Measurements from ENCODE around the gene NCAPD3. TPM values are rescaled to one million over a fixed set of nuclear protein-coding genes. Genes with fewer than 3 reads are reported as not detected.
"Not testable (repeated sequence)": the region's sequence is repeated elsewhere in the genome, so short reads cannot be mapped to it uniquely, and the experiment has no call there.

Gene NCAPD3
- total RNA-seq, 2 experiments from 2014 or later, result 125 to 136 TPM

DNA sequence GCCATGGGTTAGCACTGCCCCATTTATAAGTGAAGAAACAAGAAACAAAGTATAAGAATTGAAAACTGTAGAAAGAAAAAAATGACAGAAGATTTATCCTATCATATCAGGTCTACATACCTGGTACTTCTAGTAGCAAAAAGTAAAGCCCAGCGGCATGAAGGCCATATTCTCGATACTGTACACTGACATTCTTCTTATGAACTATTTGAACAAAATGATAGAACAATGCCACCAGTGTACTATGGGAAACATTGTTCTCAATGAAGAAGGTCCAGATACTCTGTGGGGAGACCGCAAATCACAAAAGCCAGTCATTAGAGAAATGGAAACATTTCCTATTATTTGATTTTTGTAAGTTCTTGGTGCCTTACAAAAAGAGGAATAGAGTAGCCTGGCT, 7.0 kb downstream of the NCAPD3 start:
- ATAC-seq (no peak), DNase-seq (no peak)
- CTCF ChIA-PET, result no interaction called here
- Mint-ChIP-seq H3K36me3 (ENCODE audit: low read depth) (peaks cover 67% of the 10 kb centered on the region), H3K4me3 (no peak overlapping the region), H3K27me3 (ENCODE audit: low read depth) (no peaks in the 10 kb centered on the region), H3K9me3 (ENCODE audit: insufficient read depth) (no peaks in the 10 kb centered on the region), H3K27ac (no peak overlapping the region), H3K4me1 (ENCODE audit: low read depth) (peaks cover 54% of the 10 kb centered on the region)
- POLR2A ChIA-PET, result no interaction called here

DNA sequence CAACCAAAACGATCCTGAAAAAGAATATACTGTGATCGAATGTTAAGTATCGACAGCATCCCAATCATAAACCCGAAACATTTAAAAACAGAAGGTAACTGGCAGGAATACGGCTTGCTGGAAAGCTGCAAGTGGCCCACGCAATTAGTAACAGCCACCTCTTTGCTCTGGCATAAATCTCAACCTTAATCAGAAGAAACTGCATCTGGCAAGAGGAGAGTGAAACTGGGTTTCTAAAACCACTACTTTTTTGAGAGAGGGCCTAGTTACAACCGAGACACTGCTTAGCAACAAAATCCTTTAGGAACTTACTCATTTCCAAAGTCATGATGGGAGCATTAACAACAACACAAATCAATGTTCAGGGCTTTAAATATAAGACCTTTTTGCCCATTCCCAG, 7.9 kb downstream of the NCAPD3 start:
- no peak overlapping the region for H3K4me3 Mint-ChIP-seq
- no peak for DNase-seq
- H3K36me3 Mint-ChIP-seq (ENCODE audit: low read depth), result peaks cover 75% of the 10 kb centered on the region
- no peaks in the 10 kb centered on the region for H3K9me3 Mint-ChIP-seq (ENCODE audit: insufficient read depth)
- ATAC-seq, result no peak
- H3K4me1 Mint-ChIP-seq (ENCODE audit: low read depth), result peaks cover 54% of the 10 kb centered on the region
- H3K27ac Mint-ChIP-seq, result no peak overlapping the region
- ChIA-PET POLR2A (no interaction called here), CTCF (no interaction called here)
- no peaks in the 10 kb centered on the region for H3K27me3 Mint-ChIP-seq (ENCODE audit: low read depth)

DNA sequence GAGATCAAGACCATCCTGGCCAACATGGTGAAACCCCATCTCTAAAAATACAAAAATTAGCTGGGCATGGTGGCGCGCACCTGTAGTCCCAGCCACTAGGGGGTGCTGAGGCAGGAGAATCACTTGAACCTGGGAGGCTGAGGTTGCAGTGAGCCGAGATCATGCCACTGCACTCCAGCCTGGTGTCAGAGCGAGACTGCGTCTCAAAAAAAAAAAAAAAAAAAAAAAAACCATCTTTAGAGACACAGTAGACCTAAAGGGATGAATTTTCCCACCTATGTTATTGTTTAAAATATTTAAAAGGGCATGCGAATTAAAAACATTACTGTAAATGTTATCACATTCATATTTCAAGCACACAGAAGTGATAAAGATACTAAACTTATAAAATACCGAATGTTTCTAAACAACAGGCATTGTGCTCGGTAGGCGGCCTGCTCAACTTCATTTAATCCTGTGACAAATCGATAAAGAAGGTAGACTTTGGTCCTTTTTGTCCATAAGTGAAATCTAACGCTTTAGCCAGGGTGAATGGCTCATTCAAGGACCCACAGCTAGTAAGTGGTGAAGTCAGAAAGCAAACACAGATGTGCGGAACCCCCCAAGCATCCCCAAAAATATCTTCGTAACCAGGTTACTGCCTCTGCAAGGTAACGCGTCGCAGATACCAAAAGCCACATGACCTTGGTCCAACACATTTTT, 16.1 kb downstream of the NCAPD3 start:
- H3K9me3 Mint-ChIP-seq (ENCODE audit: insufficient read depth), result no peaks in the 10 kb centered on the region
- no peaks in the 10 kb centered on the region for H3K27me3 Mint-ChIP-seq (ENCODE audit: low read depth)
- H3K27ac Mint-ChIP-seq, result no peak overlapping the region
- ChIA-PET POLR2A (interaction anchor here (0.7 to 1.1 kb wide), 2 partner anchors 12 to 17 kb away, joined by 3 read pairs; partner anchors contain the start of genes NCAPD3 and VPS26B), CTCF (interaction anchor here (0.6 to 2.5 kb wide), 24 partner anchors 10 to 108 kb away, joined by 3 to 17 read pairs (median 4); partner anchors contain the start of genes GLB1L3, NCAPD3 and VPS26B)
- H3K36me3 Mint-ChIP-seq (ENCODE audit: low read depth), result peaks cover 71% of the 10 kb centered on the region
- ATAC-seq (peak; percentile 44), DNase-seq (peak; percentile 78)
- H3K4me3 Mint-ChIP-seq, result no peak overlapping the region
- H3K4me1 Mint-ChIP-seq (ENCODE audit: low read depth), result peaks cover 14% of the 10 kb centered on the region

DNA sequence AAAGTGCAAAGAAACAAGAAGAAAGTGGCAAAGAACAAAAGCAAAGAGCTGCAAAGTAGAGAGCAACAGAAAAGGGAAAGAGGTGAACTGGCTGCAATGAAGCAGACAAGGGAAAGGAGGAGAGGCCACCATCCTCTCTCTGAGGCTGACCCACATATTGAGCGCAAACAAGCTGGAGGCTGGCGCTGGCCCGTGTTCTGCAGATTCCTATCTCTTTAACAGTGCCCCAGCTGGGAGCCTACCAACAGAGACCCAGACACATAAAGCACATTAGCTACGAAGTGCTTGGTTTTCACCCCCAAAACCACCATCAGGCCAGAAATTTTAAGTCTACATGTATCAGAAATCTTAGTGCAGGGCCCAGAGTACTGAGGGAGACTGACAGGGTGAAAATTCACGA, 17.6 kb downstream of the NCAPD3 start:
- Mint-ChIP-seq H3K9me3 (ENCODE audit: insufficient read depth) (no peaks in the 10 kb centered on the region), H3K27ac (no peak overlapping the region), H3K36me3 (ENCODE audit: low read depth) (peaks cover 72% of the 10 kb centered on the region), H3K4me3 (no peak overlapping the region), H3K4me1 (ENCODE audit: low read depth) (peaks cover 8% of the 10 kb centered on the region), H3K27me3 (ENCODE audit: low read depth) (no peaks in the 10 kb centered on the region)
- DNase-seq (no peak), ATAC-seq (no peak)
- ChIA-PET CTCF (interaction anchor here (0.7 to 0.9 kb wide), 2 partner anchors 121 to 156 kb away, joined by 3 read pairs; no protein-coding TSS in a partner anchor), POLR2A (interaction anchor here (1.6 kb wide), 1 partner anchor 19 kb away, joined by 4 read pairs; the partner anchor contains the start of gene VPS26B)

DNA sequence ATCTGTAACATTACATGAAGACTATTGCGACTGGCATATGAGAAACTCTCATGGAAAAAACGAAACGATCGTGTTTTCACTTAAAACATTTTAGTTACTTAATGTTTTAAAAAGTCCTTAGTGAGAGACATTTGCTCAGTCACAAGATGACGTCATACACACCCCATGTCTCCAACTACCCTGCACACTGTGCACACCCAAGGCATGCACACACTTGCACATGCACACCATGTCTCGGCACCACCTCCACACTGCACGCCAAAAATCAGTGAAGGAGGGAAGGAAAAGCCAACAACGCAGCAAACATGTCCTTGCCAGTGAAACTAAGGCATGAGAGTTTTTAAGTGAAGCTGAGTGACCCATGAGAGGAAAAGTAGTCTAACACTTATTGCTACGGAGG, 18.0 kb downstream of the NCAPD3 start:
- ChIA-PET POLR2A (interaction anchor here (1.6 kb wide), 1 partner anchor 19 kb away, joined by 4 read pairs; the partner anchor contains the start of gene VPS26B), CTCF (interaction anchor here (0.7 to 0.9 kb wide), 2 partner anchors 121 to 156 kb away, joined by 3 read pairs; no protein-coding TSS in a partner anchor)
- Mint-ChIP-seq H3K36me3 (ENCODE audit: low read depth) (peaks cover 70% of the 10 kb centered on the region), H3K27me3 (ENCODE audit: low read depth) (no peaks in the 10 kb centered on the region), H3K27ac (no peak overlapping the region), H3K4me1 (ENCODE audit: low read depth) (peaks cover 4% of the 10 kb centered on the region), H3K9me3 (ENCODE audit: insufficient read depth) (no peaks in the 10 kb centered on the region), H3K4me3 (no peak overlapping the region)
- DNase-seq (no peak), ATAC-seq (no peak)

DNA sequence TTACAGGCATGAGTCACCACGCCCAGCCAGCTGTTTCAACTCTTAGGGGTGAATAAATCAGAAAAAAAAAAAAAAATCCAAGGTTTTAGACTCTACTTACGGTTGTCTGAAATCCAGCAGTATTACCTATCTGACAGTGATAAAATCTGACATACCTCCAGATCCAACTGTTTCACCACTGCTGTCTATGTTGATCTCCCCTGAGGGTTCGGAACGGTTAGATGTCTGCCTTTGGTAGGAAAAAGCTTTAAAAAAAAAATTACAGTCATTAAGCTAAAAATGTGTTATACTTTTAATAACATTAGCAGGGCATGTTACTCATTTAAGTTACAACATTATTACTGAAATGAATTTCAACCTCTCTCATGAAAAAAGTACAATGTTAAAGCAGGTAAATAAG, 21.1 kb downstream of the NCAPD3 start:
- DNase-seq, result no peak
- Mint-ChIP-seq H3K36me3 (ENCODE audit: low read depth) (peaks cover 71% of the 10 kb centered on the region), H3K27me3 (ENCODE audit: low read depth) (no peaks in the 10 kb centered on the region), H3K27ac (no peak overlapping the region), H3K4me1 (ENCODE audit: low read depth) (peaks cover 4% of the 10 kb centered on the region), H3K9me3 (ENCODE audit: insufficient read depth) (no peaks in the 10 kb centered on the region), H3K4me3 (no peak overlapping the region)
- ChIA-PET CTCF (interaction anchor here (1.5 to 1.8 kb wide), 2 partner anchors 59 to 67 kb away, joined by 3 to 4 read pairs; no protein-coding TSS in a partner anchor), POLR2A (no interaction called here)
- ATAC-seq, result no peak

DNA sequence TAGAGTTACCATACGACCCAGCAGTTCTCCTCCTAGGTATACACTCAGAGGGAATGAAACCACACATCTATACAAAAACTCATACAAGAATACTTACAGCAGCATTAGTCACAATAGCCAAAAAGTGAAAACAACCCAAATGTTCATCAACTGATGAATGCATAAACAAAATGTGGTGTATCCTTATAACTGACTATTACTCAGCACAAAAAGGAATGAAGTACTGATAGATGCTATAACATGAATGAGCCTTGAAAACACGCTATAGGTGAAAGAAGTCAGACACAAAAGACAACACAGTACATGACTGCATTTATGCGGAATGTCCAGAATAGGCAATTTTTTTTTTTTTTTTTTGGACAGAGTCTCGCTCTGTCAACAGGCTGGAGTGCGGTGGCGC, 23.1 kb downstream of the NCAPD3 start:
- Mint-ChIP-seq H3K27me3 (ENCODE audit: low read depth) (no peaks in the 10 kb centered on the region), H3K4me1 (ENCODE audit: low read depth) (peaks cover 4% of the 10 kb centered on the region), H3K36me3 (ENCODE audit: low read depth) (peaks cover 72% of the 10 kb centered on the region), H3K27ac (no peak overlapping the region), H3K9me3 (ENCODE audit: insufficient read depth) (no peaks in the 10 kb centered on the region), H3K4me3 (no peak overlapping the region)
- ATAC-seq (no peak), DNase-seq (no peak)
- POLR2A ChIA-PET, result no interaction called here
- CTCF ChIA-PET, result no interaction called here

DNA sequence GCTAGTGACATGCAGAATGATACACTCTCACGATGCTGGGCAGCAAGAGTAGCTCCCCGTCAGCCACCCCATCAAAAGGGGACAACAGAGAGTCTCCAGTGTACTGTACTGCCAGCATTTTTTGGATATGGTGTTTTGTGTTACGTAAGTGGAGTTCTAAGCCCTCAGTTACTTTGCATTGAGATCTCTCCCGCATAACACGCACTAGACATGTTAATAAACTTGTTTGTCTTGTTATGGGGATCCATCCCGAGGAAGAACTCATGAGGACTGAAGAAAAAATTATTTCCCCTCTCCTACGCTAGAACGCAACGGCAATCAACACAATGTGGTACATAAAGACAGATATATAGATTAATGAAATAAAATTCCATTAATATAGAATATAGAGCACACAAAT, 24.2 kb downstream of the NCAPD3 start:
- POLR2A ChIA-PET, result interaction anchor here (0.8 to 1.1 kb wide), 2 partner anchors 12 to 25 kb away, joined by 3 read pairs; partner anchors contain the start of genes NCAPD3 and VPS26B
- ATAC-seq, result no peak
- CTCF ChIA-PET, result no interaction called here
- Mint-ChIP-seq H3K27ac (no peak overlapping the region), H3K4me1 (ENCODE audit: low read depth) (peaks cover 4% of the 10 kb centered on the region), H3K9me3 (ENCODE audit: insufficient read depth) (no peaks in the 10 kb centered on the region), H3K27me3 (ENCODE audit: low read depth) (no peaks in the 10 kb centered on the region), H3K4me3 (no peak overlapping the region), H3K36me3 (ENCODE audit: low read depth) (peaks cover 69% of the 10 kb centered on the region)
- DNase-seq, result no peak

DNA sequence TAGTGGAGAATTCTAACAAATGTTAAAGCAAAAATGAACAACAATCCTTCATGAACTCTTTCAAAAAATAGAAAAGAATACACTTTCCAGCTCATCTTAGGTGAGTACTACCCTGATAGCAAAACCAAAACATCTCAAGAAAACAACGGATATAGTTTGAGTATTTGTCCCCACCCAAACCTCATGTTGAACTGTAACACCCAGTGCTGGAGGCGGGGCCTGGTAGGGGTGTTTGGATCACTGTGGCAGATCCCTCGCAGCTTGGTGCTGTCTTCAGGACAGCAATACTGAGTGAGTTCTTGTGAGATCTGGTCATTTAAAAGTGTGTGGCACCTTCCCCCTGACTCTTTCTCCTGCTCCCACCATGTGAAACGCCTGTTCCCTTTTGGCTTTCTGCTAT, 27.0 kb downstream of the NCAPD3 start:
- Mint-ChIP-seq H3K27me3 (ENCODE audit: low read depth) (no peaks in the 10 kb centered on the region), H3K4me3 (no peak overlapping the region), H3K36me3 (ENCODE audit: low read depth) (peaks cover 70% of the 10 kb centered on the region), H3K27ac (peak overlapping the region; percentile 31), H3K9me3 (ENCODE audit: insufficient read depth) (no peaks in the 10 kb centered on the region), H3K4me1 (ENCODE audit: low read depth) (peaks cover 4% of the 10 kb centered on the region)
- DNase-seq (no peak), ATAC-seq (no peak)
- CTCF ChIA-PET, result interaction anchor here (2.5 kb wide), 1 partner anchor 12 kb away, joined by 8 read pairs; no protein-coding TSS in a partner anchor
- POLR2A ChIA-PET, result interaction anchor here (0.6 kb wide), 1 partner anchor 148 kb away, joined by 3 read pairs; no protein-coding TSS in a partner anchor

DNA sequence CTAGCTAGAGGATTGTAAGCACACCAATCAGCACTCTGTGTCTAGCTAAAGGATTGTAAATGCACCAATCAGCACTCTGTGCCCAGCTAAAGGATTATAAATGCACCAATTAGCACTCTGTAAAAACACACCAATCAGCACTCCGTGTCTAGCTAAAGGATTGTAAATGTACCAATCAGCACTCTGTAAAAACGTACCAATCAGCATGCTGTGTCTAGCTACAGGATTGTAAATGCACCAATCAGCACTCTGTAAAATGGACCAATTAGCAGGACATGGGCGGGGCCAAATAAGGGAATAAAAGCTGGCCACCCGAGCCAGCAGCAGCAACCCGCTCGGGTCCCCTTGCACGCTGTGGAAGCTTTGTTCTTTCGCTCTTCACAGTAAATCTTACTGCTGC, 35.7 kb downstream of the NCAPD3 start:
- H3K36me3 Mint-ChIP-seq (ENCODE audit: low read depth), result peaks cover 82% of the 10 kb centered on the region
- ChIA-PET POLR2A (interaction anchor here (1.3 kb wide), 1 partner anchor 11 kb away, joined by 3 read pairs; no protein-coding TSS in a partner anchor), CTCF (interaction anchor here (1.2 to 1.8 kb wide), 2 partner anchors 19 to 24 kb away, joined by 3 to 5 read pairs; no protein-coding TSS in a partner anchor)
- not testable (repeated sequence) for ATAC-seq; H3K4me3 Mint-ChIP-seq; H3K27ac Mint-ChIP-seq; H3K27me3 Mint-ChIP-seq (ENCODE audit: low read depth); DNase-seq; H3K4me1 Mint-ChIP-seq (ENCODE audit: low read depth)
- peaks cover 12% of the 10 kb centered on the region for H3K9me3 Mint-ChIP-seq (ENCODE audit: insufficient read depth)

DNA sequence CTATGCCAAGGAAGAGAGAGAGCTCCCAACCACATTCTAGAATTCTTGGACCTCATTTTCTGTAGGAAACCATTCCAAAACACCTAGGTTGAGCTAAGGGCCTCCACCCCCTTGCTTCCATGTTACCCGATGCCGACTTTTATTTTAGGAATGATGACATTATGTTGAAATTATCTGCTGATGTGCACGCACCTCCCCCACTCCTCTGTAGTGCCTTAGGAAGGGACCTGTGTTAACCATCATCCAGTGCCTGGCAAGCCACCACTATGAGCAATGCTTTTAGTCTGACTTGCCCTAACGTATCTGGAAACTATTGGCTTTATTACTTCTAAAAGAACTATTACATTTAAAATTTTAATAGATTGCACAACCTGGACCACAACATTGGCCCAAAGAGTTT, 42.1 kb downstream of the NCAPD3 start:
- H3K36me3 Mint-ChIP-seq (ENCODE audit: low read depth), result peaks cover 65% of the 10 kb centered on the region
- H3K4me1 Mint-ChIP-seq (ENCODE audit: low read depth), result no peaks in the 10 kb centered on the region
- CTCF ChIA-PET, result no interaction called here
- no peak for DNase-seq
- no peaks in the 10 kb centered on the region for H3K27me3 Mint-ChIP-seq (ENCODE audit: low read depth)
- H3K9me3 Mint-ChIP-seq (ENCODE audit: insufficient read depth), result no peaks in the 10 kb centered on the region
- no peak for ATAC-seq
- no peak overlapping the region for H3K4me3 Mint-ChIP-seq
- POLR2A ChIA-PET, result interaction anchor here (0.6 kb wide), 1 partner anchor 94 kb away, joined by 5 read pairs; no protein-coding TSS in a partner anchor
- no peak overlapping the region for H3K27ac Mint-ChIP-seq

DNA sequence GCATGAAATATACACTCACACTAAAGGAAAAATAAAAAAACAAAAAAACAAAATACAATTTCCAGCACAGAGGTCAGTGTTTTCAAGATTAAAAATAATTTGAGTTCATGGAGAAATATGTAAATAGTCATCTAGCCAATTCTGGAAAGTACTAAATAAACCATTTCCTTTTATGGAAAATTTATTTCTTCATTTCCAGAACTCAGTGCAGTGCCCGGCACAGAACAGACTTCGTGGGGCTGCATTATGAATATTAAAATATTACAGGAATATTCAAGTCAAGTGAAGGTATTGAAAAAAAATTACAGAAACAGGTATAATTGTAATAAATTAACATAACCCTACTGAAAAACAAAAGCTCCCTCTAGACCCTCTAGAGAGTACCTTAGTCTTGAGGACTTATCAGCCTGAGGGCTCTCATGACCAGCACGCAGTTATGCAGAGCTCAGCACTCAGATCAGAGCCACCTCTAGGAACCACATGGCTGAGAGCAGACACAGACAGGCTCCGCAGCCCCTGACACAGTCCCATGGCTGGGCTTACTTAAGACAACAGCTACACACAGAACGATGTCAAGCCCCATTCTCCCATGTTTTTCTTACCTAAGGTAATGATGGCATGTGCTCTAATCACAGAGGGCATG, 45.6 kb downstream of the NCAPD3 start:
- H3K36me3 Mint-ChIP-seq (ENCODE audit: low read depth), result peaks cover 73% of the 10 kb centered on the region
- DNase-seq, result no peak
- ChIA-PET POLR2A (no interaction called here), CTCF (interaction anchor here (1.1 kb wide), 1 partner anchor 29 kb away, joined by 3 read pairs; no protein-coding TSS in a partner anchor)
- no peak overlapping the region for H3K27ac Mint-ChIP-seq
- no peak overlapping the region for H3K4me3 Mint-ChIP-seq
- H3K4me1 Mint-ChIP-seq (ENCODE audit: low read depth), result no peaks in the 10 kb centered on the region
- no peaks in the 10 kb centered on the region for H3K9me3 Mint-ChIP-seq (ENCODE audit: insufficient read depth)
- no peak for ATAC-seq
- H3K27me3 Mint-ChIP-seq (ENCODE audit: low read depth), result no peaks in the 10 kb centered on the region

Measured in activated CD8-positive, alpha-beta T cell treated with anti-CD3 and anti-CD28 coated beads, Interleukin-2, amount 10 ng/mL, durations not matched to agents 7 days and 5 days (primary cell).